Osteocyte (in vitro differentiated cells): ENCODE results near the gene ZBTB48. TPM values are rescaled to one million over a fixed set of nuclear protein-coding genes. Genes with fewer than 3 reads are reported as not detected.
A peak's percentile ranks its signal among the peaks of the same experiment; 100 is the strongest.

ENCODE experiments used
- DNase-seq: peaks from one replicate; pipeline ENCODE4 v3.0.0; 2021; ENCODE audit warnings: mixed read lengths; ENCODE audit not compliant: unreplicated experiment; ENCODE audit errors: extremely low spot score
- H3K27ac Mint-ChIP-seq: one replicate; pipeline ENCODE4 v1.8.0; 2021; ENCODE audit warnings: mild to moderate bottlenecking, mixed read lengths; ENCODE audit not compliant: unreplicated experiment
- H3K27me3 Mint-ChIP-seq: one replicate; pipeline ENCODE4 v1.8.0; 2021; ENCODE audit warnings: mixed read lengths; ENCODE audit not compliant: unreplicated experiment
- H3K36me3 Mint-ChIP-seq: one replicate; pipeline ENCODE4 v1.8.0; 2021; ENCODE audit warnings: mixed read lengths; ENCODE audit not compliant: unreplicated experiment
- H3K4me1 Mint-ChIP-seq: one replicate; pipeline ENCODE4 v1.8.0; 2021; ENCODE audit warnings: mixed read lengths; ENCODE audit not compliant: unreplicated experiment
- H3K4me3 Mint-ChIP-seq: one replicate; pipeline ENCODE4 v1.8.0; 2021; ENCODE audit warnings: mild to moderate bottlenecking, moderate library complexity, mixed read lengths; ENCODE audit not compliant: unreplicated experiment
- H3K9me3 Mint-ChIP-seq: one replicate; pipeline ENCODE4 v1.8.0; 2021; ENCODE audit warnings: mixed read lengths; ENCODE audit not compliant: unreplicated experiment
- total RNA-seq: library from RNA; stranded (reverse); gene quantifications from 2 replicates; pipeline ENCODE4 v1.2.1, GENCODE V29; 2021
- TF ChIP-seq, protein P1 (sequence below): fragments of 200-600 bp; sonication (generic); IDR thresholded peaks from 2 replicates; pipeline ENCODE4 v1.5.0; 2021; ENCODE audit warnings: antibody characterized with exemption, mild to moderate bottlenecking, moderate library complexity

Gene ZBTB48
- total RNA-seq, 1 donor from 2014 or later = 28.8 TPM

DNA sequence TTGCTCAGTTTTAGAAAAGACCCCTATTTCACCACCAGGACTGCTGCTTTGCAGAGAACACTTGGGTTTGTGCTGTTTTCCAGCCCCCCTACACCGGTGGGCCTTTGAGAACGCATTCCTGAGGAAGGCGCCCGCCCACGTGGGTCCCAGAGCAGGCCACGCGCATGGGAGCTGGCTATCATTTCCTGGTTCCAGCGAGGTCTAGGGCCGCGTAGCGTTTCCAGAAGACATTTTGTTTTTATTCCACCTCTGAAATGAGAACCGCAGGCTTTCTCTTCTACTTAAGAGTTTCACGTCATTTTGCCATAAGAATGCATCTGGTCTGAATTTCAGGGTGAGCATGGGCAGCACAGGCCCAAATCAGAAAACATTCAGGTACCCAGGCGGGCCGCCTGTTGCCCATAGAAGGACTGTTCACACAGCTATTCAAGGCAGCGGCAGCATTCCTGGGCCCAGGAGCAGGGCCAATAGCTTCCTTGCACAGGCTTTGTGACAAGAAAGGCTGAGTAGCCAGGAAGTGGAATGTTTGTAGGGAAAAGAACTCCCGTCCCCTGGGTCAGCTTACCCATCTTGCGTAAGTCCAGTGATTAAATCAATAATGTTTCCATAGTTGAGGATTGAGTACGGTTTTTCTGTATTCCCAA is 24.2 kb downstream of the ZBTB48 start:
- TF ChIP-seq, protein P1, sequence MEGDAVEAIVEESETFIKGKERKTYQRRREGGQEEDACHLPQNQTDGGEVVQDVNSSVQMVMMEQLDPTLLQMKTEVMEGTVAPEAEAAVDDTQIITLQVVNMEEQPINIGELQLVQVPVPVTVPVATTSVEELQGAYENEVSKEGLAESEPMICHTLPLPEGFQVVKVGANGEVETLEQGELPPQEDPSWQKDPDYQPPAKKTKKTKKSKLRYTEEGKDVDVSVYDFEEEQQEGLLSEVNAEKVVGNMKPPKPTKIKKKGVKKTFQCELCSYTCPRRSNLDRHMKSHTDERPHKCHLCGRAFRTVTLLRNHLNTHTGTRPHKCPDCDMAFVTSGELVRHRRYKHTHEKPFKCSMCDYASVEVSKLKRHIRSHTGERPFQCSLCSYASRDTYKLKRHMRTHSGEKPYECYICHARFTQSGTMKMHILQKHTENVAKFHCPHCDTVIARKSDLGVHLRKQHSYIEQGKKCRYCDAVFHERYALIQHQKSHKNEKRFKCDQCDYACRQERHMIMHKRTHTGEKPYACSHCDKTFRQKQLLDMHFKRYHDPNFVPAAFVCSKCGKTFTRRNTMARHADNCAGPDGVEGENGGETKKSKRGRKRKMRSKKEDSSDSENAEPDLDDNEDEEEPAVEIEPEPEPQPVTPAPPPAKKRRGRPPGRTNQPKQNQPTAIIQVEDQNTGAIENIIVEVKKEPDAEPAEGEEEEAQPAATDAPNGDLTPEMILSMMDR = no peak
- no peaks in the 10 kb centered on the region for H3K27me3 Mint-ChIP-seq
- H3K4me3 Mint-ChIP-seq = peak overlapping the region; percentile 74
- no peaks in the 10 kb centered on the region for H3K36me3 Mint-ChIP-seq
- H3K4me1 Mint-ChIP-seq = peaks cover 31% of the 10 kb centered on the region
- H3K9me3 Mint-ChIP-seq = no peaks in the 10 kb centered on the region
- no peak for DNase-seq
- H3K27ac Mint-ChIP-seq = peak overlapping the region; percentile 99

- Mint-ChIP-seq H3K4me1 (peaks cover 42% of the 10 kb centered on the region), H3K36me3 (no peaks in the 10 kb centered on the region), H3K27ac (peak overlapping the region; percentile 90), H3K27me3 (no peaks in the 10 kb centered on the region), H3K9me3 (no peaks in the 10 kb centered on the region), H3K4me3 (peak overlapping the region; percentile 86)
- TF ChIP-seq, protein P1 = peak; percentile 17
- DNase-seq = no peak
These were observed 33.0 kb downstream of the ZBTB48 start for GRCh38 chr1:6612641-6613360.

DNA sequence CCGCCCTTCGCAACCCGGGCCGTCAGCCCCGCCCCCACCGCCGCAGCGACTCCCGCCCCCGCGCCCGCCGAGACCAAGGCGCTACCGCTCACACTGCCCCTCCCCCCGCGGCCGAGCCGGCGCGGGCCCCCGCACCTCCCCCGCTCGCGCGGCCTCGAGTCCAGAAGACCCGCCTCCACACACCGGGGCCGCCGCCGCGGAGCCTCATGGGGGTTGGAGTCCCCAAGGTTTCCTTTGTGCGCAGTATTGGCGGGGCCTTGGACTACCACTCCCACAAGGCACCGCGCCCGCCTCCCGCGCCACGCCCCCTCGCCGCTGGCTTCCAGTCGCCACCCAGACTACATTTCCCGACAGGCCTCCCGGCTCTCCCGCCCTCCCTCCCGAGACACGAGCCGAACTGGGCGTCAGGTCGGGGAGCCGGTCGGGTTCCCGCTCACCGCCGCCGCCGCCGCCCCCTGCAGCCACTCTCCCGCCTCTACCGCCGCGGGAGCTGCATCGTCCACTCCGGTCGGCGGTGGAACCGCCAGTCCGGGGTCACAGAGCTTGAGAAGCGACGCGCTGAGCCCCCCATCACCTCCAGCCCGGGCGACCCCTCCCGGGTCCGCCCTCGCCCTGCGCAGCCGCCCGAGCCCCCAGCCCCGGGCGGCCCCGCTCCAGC is 33.7 kb downstream of the ZBTB48 start, which contains the start of gene PHF13:
Gene PHF13, plus strand, starts transcription at position 371 of the 658 bp plus-strand sequence. CDS start 336 bp downstream, outside the sequence.
- Mint-ChIP-seq H3K27ac (peak within 1 kb of the TSS; percentile 90), H3K9me3 (no peaks in the 10 kb centered on the region), H3K27me3 (no peaks in the 10 kb centered on the region), H3K4me3 (peak within 1 kb of the TSS; percentile 86), H3K4me1 (peaks cover 42% of the 10 kb centered on the region), H3K36me3 (no peaks in the 10 kb centered on the region)
- peak; percentile 100 for DNase-seq
- TF ChIP-seq, protein P1 = no peak

- Mint-ChIP-seq H3K4me1 (peaks cover 41% of the 10 kb centered on the region), H3K9me3 (no peaks in the 10 kb centered on the region), H3K27ac (no peak overlapping the region), H3K36me3 (peaks cover 4% of the 10 kb centered on the region), H3K27me3 (no peaks in the 10 kb centered on the region), H3K4me3 (peak overlapping the region; percentile 73)
- no peak for DNase-seq
- TF ChIP-seq, protein P1 = no peak
These were observed 34.5 kb downstream of the ZBTB48 start for GRCh38 chr1:6614019-6614928.
